Kidney (tissue), 14 donors: ENCODE results near the gene FMOD. TPM values are rescaled to one million over a fixed set of nuclear protein-coding genes. Genes with fewer than 3 reads are reported as not detected.
A peak's percentile ranks its signal among the peaks of the same experiment; 100 is the strongest.

Source experiments
- DNase-seq, 5 donors: peaks; one replicate each; pipeline ENCODE4 v3.0.0-alpha.2; 2013 to 2020
- FAIRE-seq: peaks from 2 replicates; lab custom pipeline; 2012; peaks lifted over from hg19 to GRCh38; lab: Jason Lieb, UNC
- H3K27ac ChIP-seq, 2 donors: one replicate each; pipeline ENCODE4 v1.7.0; 2013; ENCODE audit warnings: low read depth in 2 of 2, low read length in 2 of 2, inconsistent platforms in 1 of 2
- H3K27me3 ChIP-seq: one replicate; pipeline ENCODE4 v1.7.1; 2013; ENCODE audit warnings: low read length, inconsistent platforms; ENCODE audit not compliant: control insufficient read depth, insufficient read depth
- H3K36me3 ChIP-seq, 3 donors: one replicate each; pipeline versions ENCODE4 v1.7.0 to v1.7.1; 2013; ENCODE audit warnings: low read length in 3 of 3, control low read depth in 1 of 3, inconsistent platforms in 1 of 3; ENCODE audit not compliant: insufficient read depth in 3 of 3, control insufficient read depth in 2 of 3
- H3K4me1 ChIP-seq, 3 donors: one replicate each; pipeline versions ENCODE4 v1.7.0 to v1.7.1; 2013; ENCODE audit warnings: low read length in 3 of 3, inconsistent platforms in 1 of 3, low read depth in 1 of 3; ENCODE audit not compliant: control insufficient read depth in 2 of 3, insufficient read depth in 2 of 3
- H3K4me3 ChIP-seq, 3 donors: one replicate each; pipeline versions ENCODE4 v1.7.0 to v1.8.1; 2013; ENCODE audit warnings: low read length in 3 of 3, control low read depth in 1 of 3, inconsistent platforms in 1 of 3
- H3K9ac ChIP-seq, 3 donors: one replicate each; pipeline versions ENCODE4 v1.7.0 to v1.7.1; 2013; ENCODE audit warnings: low read length in 3 of 3, control low read depth in 1 of 3, inconsistent platforms in 1 of 3
- H3K9me3 ChIP-seq, 3 donors: one replicate each; pipeline versions ENCODE4 v1.7.0 to v1.7.1; 2013; ENCODE audit warnings: low read length in 3 of 3, control low read depth in 1 of 3, inconsistent platforms in 1 of 3; ENCODE audit not compliant: control insufficient read depth in 2 of 3, insufficient read depth in 1 of 3
- intact Hi-C: fragments of 100-400 bp; cut with DNase I; formaldehyde crosslinking; loops from one replicate; pipeline ENCODE4 v1.11.1; 2022
- polyA plus RNA-seq: library from polyadenylated mRNA; stranded (reverse); fragments of 350-450 nt; fragmentation: Illumina TruSeq; extraction: RNeasy Lipid Tissue Mini Kit (QIAGEN cat#74804); gene quantifications from one replicate; pipeline ENCODE4 v1.2.3, GENCODE V29; 2014; ENCODE audit warnings: low read depth, low replicate concordance; ENCODE audit not compliant: insufficient read depth
- total RNA-seq: library from RNA; stranded (reverse); fragmentation: NEBNext Ultra II Directional; extraction: Animal tissue kit (Norgen Biotek cat#: 25700); gene quantifications from one replicate; pipeline ENCODE4 v1.2.1, GENCODE V29; 2021
- TF ChIP-seq, protein P1 (sequence below): IDR thresholded peaks from 3 replicates; pipeline ENCODE4 v1.5.1; 2012; ENCODE audit warnings: mild to moderate bottlenecking, moderate library complexity, borderline replicate concordance; ENCODE audit not compliant: insufficient read depth; ENCODE audit errors: extremely low read depth
- donor health status: control.
- donor health status: control.
- donor health status: control.
- donor health status: control.
- donor health status: control.
- donor health status: DM: yes; HTN: yes; CAD: no.
- donor health status: Normal renal cell carcinoma (clear cell type).

The FMOD gene
- total and polyA plus RNA-seq, 2 donors from 2014 or later, result 7.0 to 22.3 TPM

DNA sequence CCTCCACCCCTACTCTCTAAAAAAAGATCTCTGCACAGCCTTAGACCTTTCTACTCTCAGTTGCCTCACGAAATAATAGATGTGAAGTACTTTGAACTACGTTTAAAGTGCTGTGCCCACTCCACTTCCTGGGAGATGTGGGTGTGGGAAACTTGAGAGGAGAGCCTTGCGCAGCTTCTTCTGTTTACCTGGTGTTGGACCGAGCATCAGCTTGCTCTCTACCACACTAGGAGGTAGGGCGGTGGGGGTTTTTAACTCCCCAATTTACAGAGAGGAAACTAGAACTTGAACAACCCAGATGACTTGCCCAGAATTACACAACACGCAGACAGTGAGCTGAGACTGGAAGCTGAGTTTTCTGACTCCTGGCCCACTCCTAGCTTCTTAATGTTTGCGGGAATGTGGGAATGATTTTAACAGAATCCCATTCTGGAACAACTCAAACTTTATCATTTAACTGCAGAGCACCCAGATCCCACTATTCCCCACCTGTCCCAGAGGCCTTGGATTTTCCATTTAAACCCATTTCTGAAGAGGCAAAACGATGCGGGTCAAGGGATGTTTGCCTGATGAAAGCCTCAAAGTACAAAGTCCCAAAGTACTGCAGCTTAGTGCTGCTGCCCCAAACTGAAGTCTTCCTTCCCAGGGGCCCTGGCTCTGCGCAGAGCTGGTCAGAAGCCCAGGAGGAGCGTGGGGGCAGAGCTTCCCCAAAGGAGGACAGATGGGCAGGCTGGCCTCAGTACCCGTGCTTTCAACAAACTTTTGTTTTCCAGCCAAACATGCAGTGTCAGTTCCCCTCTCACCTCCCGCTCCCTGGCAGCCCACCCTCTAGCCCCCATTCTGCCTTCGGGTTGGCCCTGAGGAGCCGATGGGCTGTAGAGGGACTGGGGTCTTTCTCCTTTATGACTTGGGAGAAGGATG, 26.6 kb downstream of the FMOD start:
- DNase-seq (no peak), FAIRE-seq (no peak)
- Histone ChIP-seq H3K9me3 (no peaks in the 10 kb centered on the region), H3K4me3 (no peak overlapping the region), H3K27ac (no peak overlapping the region), H3K4me1 (peaks cover 6 to 49% (median 10%) of the 10 kb centered on the region in 3 donors), H3K9ac (no peak overlapping the region), H3K27me3 (no peaks in the 10 kb centered on the region), H3K36me3 (no peaks in the 10 kb centered on the region)
- intact Hi-C loops, result no loop called here
- TF ChIP-seq, protein P1, sequence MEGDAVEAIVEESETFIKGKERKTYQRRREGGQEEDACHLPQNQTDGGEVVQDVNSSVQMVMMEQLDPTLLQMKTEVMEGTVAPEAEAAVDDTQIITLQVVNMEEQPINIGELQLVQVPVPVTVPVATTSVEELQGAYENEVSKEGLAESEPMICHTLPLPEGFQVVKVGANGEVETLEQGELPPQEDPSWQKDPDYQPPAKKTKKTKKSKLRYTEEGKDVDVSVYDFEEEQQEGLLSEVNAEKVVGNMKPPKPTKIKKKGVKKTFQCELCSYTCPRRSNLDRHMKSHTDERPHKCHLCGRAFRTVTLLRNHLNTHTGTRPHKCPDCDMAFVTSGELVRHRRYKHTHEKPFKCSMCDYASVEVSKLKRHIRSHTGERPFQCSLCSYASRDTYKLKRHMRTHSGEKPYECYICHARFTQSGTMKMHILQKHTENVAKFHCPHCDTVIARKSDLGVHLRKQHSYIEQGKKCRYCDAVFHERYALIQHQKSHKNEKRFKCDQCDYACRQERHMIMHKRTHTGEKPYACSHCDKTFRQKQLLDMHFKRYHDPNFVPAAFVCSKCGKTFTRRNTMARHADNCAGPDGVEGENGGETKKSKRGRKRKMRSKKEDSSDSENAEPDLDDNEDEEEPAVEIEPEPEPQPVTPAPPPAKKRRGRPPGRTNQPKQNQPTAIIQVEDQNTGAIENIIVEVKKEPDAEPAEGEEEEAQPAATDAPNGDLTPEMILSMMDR, result no peak

GRCh38 chr1:203323587-203323986, 27.3 kb downstream of the FMOD start:
- H3K9me3 ChIP-seq, result no peaks in the 10 kb centered on the region
- H3K36me3 ChIP-seq, result no peaks in the 10 kb centered on the region
- intact Hi-C loops, result no loop called here
- no peaks in the 10 kb centered on the region for H3K27me3 ChIP-seq
- FAIRE-seq (no peak), DNase-seq (no peak)
- H3K4me3 ChIP-seq, result no peak overlapping the region
- no peak overlapping the region for H3K9ac ChIP-seq
- TF ChIP-seq, protein P1, result no peak
- peaks cover 6 to 49% (median 10%) of the 10 kb centered on the region in 3 donors for H3K4me1 ChIP-seq
- peak overlapping the region in 1 of 2 donors; percentile 2 for H3K27ac ChIP-seq

DNA sequence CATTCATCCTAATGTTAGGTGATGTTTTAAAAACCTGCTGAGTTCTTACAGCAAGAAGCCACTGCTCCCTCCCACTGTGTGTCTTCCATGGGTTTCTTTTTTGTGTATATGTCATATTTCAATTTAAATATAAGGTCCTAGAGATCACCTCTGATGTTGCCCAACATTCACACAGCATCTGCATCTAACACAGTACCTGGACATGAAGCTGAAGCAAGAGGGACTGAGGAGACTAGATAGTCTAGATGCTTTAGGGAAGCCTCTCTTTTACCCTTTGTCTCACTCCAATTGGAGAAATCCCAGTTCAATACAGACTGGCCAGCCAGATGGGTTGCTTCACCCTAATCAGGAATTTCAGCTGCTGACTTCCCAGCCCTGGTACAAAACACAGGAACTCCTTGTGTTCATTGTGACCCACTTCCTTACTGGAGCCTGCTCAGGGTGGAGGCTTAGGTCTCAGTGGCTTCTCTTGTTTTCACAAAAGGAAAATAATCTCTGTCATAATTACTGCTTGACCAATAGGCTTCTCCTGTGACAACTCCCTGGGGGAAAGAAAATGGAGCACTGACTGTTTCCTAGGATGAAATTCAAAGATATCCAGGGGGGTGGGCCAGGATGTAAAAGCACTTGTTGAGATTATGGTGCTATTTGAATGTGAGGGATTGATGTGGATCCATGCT, 28.3 kb downstream of the FMOD start:
- intact Hi-C loops, result no loop called here
- Histone ChIP-seq H3K27ac (peak overlapping the region in 1 of 2 donors; percentile 2), H3K4me1 (peaks cover 6 to 48% (median 6%) of the 10 kb centered on the region in 3 donors), H3K9me3 (no peaks in the 10 kb centered on the region), H3K27me3 (no peaks in the 10 kb centered on the region), H3K9ac (no peak overlapping the region), H3K4me3 (no peak overlapping the region), H3K36me3 (no peaks in the 10 kb centered on the region)
- FAIRE-seq (no peak), DNase-seq (peak in 1 of 5 donors; percentile 38)
- TF ChIP-seq, protein P1, result no peak
